IPS-18c (cell line): ENCODE results near the gene CAMSAP1.
"Not testable (repeated sequence)": the region's sequence is repeated elsewhere in the genome, so short reads cannot be mapped to it uniquely, and the experiment has no call there.

ENCODE experiments used
- H3K4me3 ChIP-seq: 2 replicates; pipeline ENCODE4 v1.7.0; 2013; ENCODE audit warnings: low read depth, mild to moderate bottlenecking, low read length, moderate library complexity; ENCODE audit not compliant: insufficient read depth
- H3K9me3 ChIP-seq: one replicate; pipeline ENCODE4 v1.6.1; 2013; ENCODE audit warnings: mild to moderate bottlenecking, low read length, moderate library complexity; ENCODE audit not compliant: control insufficient read depth, insufficient read depth

Gene CAMSAP1, protein sequence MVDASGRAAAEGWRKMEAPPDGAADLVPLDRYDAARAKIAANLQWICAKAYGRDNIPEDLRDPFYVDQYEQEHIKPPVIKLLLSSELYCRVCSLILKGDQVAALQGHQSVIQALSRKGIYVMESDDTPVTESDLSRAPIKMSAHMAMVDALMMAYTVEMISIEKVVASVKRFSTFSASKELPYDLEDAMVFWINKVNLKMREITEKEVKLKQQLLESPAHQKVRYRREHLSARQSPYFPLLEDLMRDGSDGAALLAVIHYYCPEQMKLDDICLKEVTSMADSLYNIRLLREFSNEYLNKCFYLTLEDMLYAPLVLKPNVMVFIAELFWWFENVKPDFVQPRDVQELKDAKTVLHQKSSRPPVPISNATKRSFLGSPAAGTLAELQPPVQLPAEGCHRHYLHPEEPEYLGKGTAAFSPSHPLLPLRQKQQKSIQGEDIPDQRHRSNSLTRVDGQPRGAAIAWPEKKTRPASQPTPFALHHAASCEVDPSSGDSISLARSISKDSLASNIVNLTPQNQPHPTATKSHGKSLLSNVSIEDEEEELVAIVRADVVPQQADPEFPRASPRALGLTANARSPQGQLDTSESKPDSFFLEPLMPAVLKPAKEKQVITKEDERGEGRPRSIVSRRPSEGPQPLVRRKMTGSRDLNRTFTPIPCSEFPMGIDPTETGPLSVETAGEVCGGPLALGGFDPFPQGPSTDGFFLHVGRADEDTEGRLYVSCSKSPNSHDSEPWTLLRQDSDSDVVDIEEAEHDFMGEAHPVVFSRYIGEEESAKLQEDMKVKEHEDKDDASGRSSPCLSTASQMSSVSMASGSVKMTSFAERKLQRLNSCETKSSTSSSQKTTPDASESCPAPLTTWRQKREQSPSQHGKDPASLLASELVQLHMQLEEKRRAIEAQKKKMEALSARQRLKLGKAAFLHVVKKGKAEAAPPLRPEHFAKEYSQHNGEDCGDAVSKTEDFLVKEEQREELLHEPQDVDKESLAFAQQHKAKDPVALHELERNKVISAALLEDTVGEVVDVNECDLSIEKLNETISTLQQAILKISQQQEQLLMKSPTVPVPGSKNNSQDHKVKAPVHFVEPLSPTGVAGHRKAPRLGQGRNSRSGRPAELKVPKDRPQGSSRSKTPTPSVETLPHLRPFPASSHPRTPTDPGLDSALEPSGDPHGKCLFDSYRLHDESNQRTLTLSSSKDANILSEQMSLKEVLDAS (N-terminal part only)

DNA sequence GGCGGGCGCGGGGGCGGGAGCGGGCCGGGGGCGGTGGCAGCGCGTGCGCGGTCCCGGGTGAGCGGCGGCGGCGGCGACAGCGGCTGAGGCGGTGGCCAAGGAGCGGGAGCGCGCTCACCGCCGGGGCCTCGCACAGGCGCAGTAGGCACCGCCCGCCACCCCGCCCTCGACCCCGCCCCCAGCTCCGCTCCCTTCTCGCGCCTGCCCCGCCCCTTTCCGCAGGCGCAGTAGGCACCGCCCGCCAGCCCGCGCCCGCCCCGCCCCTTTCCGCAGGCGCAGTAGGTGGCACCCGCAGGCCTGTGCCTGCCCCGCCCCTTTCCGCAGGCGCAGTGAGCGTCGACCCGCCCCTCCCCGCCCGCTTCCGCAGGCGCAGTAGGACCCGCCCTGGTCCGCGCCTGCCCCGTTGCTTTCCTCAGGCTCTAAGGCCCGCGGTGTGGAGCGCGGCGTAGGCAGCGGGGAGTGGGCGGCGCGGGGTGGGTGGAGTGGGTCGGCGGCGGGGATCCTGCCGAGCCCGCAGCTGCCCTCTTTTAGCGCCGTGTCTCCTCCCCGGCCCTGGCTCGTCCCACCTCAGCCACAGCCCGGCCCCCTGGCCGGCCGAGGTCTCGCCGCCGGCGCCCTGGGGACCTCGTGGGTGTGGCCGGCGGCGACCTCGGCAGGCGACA, at the start of gene CAMSAP1:
TSS of gene CAMSAP1 (minus strand) at position 116 of the 662 bp plus-strand sequence. CDS start 387 bp downstream, outside the sequence.
- peaks cover 2% of the 10 kb centered on the region for H3K9me3 ChIP-seq
- H3K4me3 ChIP-seq: peak within 1 kb of the TSS; percentile 72

- Histone ChIP-seq H3K4me3 (no peak overlapping the region), H3K9me3 (no peaks in the 10 kb centered on the region)
Observed at GRCh38 chr9:135956802-135957174, 49.4 kb upstream of the CAMSAP1 start.

- H3K9me3 ChIP-seq: no peaks in the 10 kb centered on the region
- no peak overlapping the region for H3K4me3 ChIP-seq
Observed at GRCh38 chr9:135955934-135956801, 48.8 kb upstream of the CAMSAP1 start.

GRCh38 chr9:135952664-135953206, 45.4 kb upstream of the CAMSAP1 start:
- Histone ChIP-seq H3K9me3 (no peaks in the 10 kb centered on the region), H3K4me3 (no peak overlapping the region)

DNA sequence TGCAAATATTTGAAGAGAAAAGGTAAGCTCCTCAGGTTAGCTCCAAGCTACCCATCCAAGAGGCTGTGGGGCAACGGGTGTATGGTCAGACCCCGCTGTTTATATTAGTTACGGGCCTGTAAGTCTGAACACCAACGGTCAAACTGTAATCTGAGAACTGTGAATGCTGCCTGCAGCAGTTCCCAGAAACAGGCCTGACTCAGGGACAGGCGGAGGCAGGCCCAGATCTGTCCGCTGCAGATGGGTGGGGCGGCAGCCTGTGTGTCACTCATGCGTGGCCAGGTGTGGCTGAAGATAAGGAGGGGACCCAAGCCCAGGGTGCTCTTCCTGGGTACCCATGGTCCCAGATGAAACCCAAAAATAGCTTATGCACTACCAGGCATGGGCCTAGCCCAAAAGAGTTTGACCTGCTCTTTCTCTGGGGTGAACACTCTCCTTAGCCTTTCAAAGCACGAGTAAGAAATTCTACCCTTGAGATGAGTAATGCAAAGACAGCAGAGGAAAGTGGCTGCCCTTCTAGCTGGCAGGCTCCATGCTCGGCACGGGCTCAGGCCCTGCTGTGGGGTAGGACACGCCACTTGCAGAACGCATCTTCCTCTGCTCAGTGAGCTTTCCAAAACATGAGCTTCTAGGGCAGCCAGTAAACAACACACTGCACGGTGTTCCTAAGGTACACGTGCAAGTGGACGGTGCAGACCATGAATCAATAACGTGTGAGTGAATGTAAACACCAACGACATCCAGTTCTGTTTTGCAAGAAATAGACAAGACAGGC, 44.7 kb upstream of the CAMSAP1 start:
- no peaks in the 10 kb centered on the region for H3K9me3 ChIP-seq
- no peak overlapping the region for H3K4me3 ChIP-seq

GRCh38 chr9:135951310-135951709, 44.0 kb upstream of the CAMSAP1 start:
- H3K9me3 ChIP-seq, H3K4me3 ChIP-seq: not testable (repeated sequence)

DNA sequence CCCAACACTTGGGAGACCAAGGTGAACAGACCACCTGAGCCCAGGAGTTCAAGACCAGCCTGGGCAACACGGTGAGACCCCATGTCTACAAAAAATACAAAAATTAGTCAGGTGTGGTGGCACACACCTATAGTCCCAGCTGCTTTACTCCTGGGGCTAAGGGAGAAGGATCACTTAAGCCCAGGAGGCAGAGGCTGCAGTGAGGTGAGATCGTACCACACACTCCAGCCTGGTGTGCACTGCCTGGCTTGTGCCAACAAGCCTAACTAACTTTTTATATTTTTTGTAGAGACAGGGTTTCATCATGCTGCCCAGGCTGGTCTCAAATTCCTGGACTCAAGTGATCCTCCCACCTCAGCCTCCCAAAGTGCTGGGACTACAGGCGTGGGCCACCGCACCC, 43.5 kb upstream of the CAMSAP1 start:
- H3K4me3 ChIP-seq, H3K9me3 ChIP-seq: not testable (repeated sequence)

DNA sequence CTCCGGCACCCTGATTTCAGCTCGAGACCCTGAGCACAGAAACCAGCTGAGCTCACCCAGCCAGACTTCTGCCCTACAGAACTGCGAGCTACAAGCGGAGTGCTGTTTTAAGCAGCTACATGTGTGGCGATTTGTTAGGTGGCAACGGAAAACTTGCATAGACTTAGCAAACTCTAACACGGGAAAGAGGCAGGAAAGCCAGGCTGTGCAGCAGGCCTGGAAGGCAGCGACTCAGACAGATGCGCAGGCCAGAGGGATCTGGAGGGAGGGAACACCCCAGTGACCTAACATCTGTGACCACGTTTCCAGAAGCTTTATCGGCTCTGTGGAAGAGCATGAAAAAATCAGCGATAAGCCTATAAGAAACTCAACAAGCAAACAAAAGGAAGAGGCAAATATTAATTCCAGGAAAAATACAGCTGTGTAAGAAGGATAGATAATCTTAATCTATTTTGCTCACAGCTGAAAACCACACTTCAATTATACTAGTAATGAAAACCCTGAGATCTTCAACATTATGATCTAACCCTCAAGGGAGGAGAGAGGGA, 42.9 kb upstream of the CAMSAP1 start:
- Histone ChIP-seq H3K4me3 (no peak overlapping the region), H3K9me3 (no peaks in the 10 kb centered on the region)

DNA sequence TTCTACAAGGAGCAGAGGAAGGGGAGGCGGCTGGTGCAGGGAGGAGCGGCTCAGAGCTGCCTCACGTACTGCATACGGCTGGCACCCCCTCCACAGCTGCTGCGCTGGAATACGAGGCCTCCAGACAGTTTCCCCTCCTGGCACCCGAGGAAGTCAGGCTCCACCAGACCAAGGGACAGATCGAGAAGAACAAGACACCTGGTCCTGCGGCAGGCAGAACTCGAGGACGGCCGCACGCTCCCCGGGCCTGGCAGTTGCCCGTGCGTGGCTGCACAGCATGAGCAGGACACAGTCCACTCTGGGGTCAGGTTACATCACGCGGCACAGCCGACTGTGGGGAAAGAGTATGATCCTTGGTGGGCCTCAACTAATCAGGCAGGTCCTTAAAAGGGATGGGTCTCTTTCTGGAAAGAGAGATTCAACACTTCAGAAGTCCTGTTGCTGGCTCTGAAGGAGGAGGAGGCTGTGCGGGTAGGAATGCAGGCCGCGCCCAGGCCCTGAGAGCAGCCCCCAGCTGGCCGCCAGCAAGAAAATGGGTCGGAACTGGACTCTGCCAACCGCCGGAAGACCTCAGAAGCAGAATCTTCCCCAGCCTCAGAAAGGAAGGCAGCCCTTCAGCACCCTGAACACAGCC, 42.3 kb upstream of the CAMSAP1 start:
- Histone ChIP-seq H3K9me3 (no peaks in the 10 kb centered on the region), H3K4me3 (no peak overlapping the region)

- Histone ChIP-seq H3K9me3 (no peaks in the 10 kb centered on the region), H3K4me3 (no peak overlapping the region)
Observed at GRCh38 chr9:135948968-135949367, 41.6 kb upstream of the CAMSAP1 start.

DNA sequence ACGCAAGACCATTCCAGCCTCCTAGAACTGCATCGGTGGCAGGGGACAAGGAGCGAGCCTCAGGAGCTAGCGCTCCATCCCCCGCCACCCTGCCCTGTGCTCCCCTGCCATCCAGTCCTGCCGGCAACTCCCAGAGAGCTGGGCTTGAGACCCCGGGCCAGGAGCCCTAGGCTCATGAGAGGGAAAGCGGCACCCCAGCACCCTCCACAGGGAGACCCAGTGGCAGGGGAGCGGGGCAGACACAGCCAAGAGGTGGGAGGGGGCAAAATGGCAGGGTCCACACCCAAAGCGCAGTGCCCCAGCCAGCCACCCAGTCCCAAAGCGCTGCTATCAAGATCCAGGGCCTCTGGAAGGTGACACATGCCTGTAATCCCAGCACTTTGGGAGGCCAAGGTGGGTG, 41.1 kb upstream of the CAMSAP1 start:
- no peak overlapping the region for H3K4me3 ChIP-seq
- no peaks in the 10 kb centered on the region for H3K9me3 ChIP-seq

GRCh38 chr9:135947582-135947981, 40.2 kb upstream of the CAMSAP1 start:
- H3K4me3 ChIP-seq: no peak overlapping the region
- H3K9me3 ChIP-seq: no peaks in the 10 kb centered on the region

DNA sequence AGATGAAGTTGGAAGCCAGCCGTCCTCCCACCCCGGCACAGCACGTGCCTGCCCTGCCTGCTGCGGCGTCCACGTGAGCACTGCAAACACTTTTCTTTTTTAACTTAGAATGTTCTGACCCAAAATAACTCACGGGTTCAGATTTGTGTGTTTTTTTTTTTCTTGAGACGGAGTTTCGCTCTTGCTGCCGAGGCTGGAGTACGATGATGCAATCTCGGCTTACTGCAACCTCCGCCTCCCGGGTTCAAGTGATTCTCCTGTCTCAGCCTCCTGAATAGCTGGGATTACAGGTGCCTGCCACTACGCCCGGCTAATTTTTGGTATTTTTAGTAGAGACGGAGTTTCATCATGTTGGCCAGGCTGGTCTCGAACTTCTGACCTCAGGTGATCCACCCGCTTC, 39.8 kb upstream of the CAMSAP1 start:
- not testable (repeated sequence) for H3K9me3 ChIP-seq, H3K4me3 ChIP-seq

- H3K4me3 ChIP-seq: no peak overlapping the region
- H3K9me3 ChIP-seq: no peaks in the 10 kb centered on the region
Observed at GRCh38 chr9:135946392-135946994, 39.1 kb upstream of the CAMSAP1 start.
